CD4-positive, CD25-positive, alpha-beta regulatory T cell (primary cell): ENCODE results near the gene SPEF1. TPM values are rescaled to one million over a fixed set of nuclear protein-coding genes. Genes with fewer than 3 reads are reported as not detected.
A peak's percentile ranks its signal among the peaks of the same experiment; 100 is the strongest.
"Not testable (repeated sequence)": the region's sequence is repeated elsewhere in the genome, so short reads cannot be mapped to it uniquely, and the experiment has no call there.

Experiments
- ATAC-seq, 2 donors: fragments of 150-1000 bp; cut with Tn5 transposase; one replicate each; pipeline ENCODE4 v1.10.0; 2021; ENCODE audit warnings: low read depth in 2 of 2, moderate number of reproducible peaks in 2 of 2, moderate library complexity in 1 of 2
- DNase-seq, 3 donors: peaks; one replicate each; pipeline versions ENCODE4 v3.0.0 to v3.0.0-alpha.2; 2012 to 2022; ENCODE audit warnings: mixed read lengths in 1 of 3
- H3K27ac ChIP-seq: one replicate; pipeline ENCODE4 v1.7.0; 2013; ENCODE audit warnings: mild to moderate bottlenecking, low read length; ENCODE audit not compliant: insufficient read depth, poor library complexity, severe bottlenecking
- H3K27me3 ChIP-seq: one replicate; pipeline ENCODE4 v1.7.0; 2013; ENCODE audit warnings: low read length; ENCODE audit not compliant: control insufficient read depth, insufficient read depth
- H3K36me3 ChIP-seq: one replicate; pipeline ENCODE4 v1.7.0; 2013; ENCODE audit warnings: mild to moderate bottlenecking, low read length, moderate library complexity; ENCODE audit not compliant: control insufficient read depth, insufficient read depth
- H3K4me1 ChIP-seq: 2 replicates; pipeline ENCODE4 v1.7.0; 2013; ENCODE audit warnings: mild to moderate bottlenecking, low read length; ENCODE audit not compliant: insufficient read depth, control insufficient read depth, poor library complexity, severe bottlenecking
- H3K4me3 ChIP-seq: one replicate; pipeline ENCODE4 v1.7.0; 2013; ENCODE audit warnings: low read depth, mild to moderate bottlenecking, low read length, moderate library complexity
- H3K9me3 ChIP-seq, 2 experiments: 1 replicate in 1 of 2; 2 replicates in 1 of 2; pipeline ENCODE4 v1.7.0; 2013; ENCODE audit warnings: low read length in 2 of 2, mild to moderate bottlenecking in 1 of 2, moderate library complexity in 1 of 2; ENCODE audit not compliant: control insufficient read depth in 2 of 2
- H3K27ac Mint-ChIP-seq, 3 donors: one replicate each; pipeline ENCODE4 v1.8.0; 2020 to 2022; ENCODE audit warnings: mild to moderate bottlenecking in 3 of 3, mixed read lengths in 3 of 3, moderate library complexity in 2 of 3
- H3K27me3 Mint-ChIP-seq: one replicate; pipeline ENCODE4 v1.8.0; 2022; ENCODE audit warnings: mild to moderate bottlenecking, mixed read lengths
- H3K36me3 Mint-ChIP-seq: one replicate; pipeline ENCODE4 v1.8.0; 2020; ENCODE audit warnings: mixed read lengths
- H3K4me1 Mint-ChIP-seq, 4 donors: one replicate each; pipeline ENCODE4 v1.8.0; 2020 to 2022; ENCODE audit warnings: mixed read lengths in 4 of 4, mild to moderate bottlenecking in 1 of 4
- H3K4me3 Mint-ChIP-seq, 4 donors: one replicate each; pipeline ENCODE4 v1.8.0; 2020 to 2022; ENCODE audit warnings: mild to moderate bottlenecking in 4 of 4, mixed read lengths in 4 of 4, moderate library complexity in 3 of 4
- H3K9me3 Mint-ChIP-seq, 7 donors: one replicate each; pipeline ENCODE4 v1.8.0; 2020 to 2022; ENCODE audit warnings: mixed read lengths in 7 of 7, mild to moderate bottlenecking in 3 of 7, moderate library complexity in 2 of 7
- polyA plus RNA-seq, 4 donors: library from polyadenylated mRNA; unstranded; fragments of 300-500 nt; fragmentation: Illumina TruSeq; gene quantifications; one replicate each; pipeline ENCODE4 v1.2.3, GENCODE V29; 2021
- total RNA-seq: library from RNA; stranded (reverse); gene quantifications from one replicate; pipeline ENCODE4 v1.2.3, GENCODE V29; 2022

SPEF1 gene, protein sequence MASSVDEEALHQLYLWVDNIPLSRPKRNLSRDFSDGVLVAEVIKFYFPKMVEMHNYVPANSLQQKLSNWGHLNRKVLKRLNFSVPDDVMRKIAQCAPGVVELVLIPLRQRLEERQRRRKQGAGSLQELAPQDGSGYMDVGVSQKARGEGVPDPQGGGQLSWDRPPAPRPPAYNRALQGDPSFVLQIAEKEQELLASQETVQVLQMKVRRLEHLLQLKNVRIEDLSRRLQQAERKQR
- total RNA-seq (not detected), polyA plus RNA-seq (not detected)

DNA sequence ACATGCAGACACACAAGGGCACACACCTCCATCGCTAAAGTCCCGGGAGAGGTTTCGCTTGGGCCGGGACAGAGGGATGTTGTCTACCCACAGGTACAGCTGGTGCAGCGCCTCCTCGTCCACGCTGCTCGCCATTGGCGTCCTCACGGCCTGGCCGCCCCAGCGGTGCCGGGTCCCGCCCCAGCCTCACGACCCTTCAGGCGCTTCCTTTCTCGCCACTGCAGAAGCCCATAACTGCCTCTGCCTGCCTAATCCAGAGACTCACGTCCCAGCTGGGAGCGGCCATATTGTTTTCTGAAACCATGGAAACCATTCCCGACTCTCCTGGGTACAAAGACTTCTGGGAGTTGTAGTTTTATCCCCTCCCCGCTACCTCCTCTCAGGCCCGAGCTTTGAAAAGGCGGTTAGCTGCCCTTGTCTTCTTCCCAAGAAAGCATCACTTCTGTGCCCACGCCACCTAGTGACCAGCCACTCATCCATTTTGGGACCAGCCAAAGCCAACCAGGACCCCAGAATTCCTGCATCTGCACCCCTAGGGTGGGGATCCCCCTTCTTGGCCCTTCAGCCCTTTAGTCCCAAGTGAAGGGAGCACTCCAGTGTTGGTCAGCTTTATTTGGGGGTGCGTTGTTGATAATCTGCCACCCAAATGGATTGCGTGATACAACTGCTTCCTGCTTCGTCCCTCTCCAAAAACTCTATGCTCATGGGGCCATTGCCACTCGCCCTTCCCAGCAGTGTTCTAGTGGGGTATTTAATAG, at the start of gene SPEF1:
Gene SPEF1, minus strand, starts transcription at position 296 of the 758 bp plus-strand sequence. Its CDS starts 161 bp downstream, at position 135.
- Mint-ChIP-seq H3K27ac (peak within 1 kb of the TSS; percentile 21 to 75 (median 61)), H3K4me3 (peak within 1 kb of the TSS; percentile 5 to 82 (median 38)), H3K4me1 (peaks cover 6 to 64% (median 27%) of the 10 kb centered on the region in 4 donors), H3K36me3 (no peaks in the 10 kb centered on the region), H3K27me3 (peaks cover 10% of the 10 kb centered on the region), H3K9me3 (no peaks in the 10 kb centered on the region)
- peak in 2 of 3 donors; percentile 34 to 69 for DNase-seq
- Histone ChIP-seq H3K27me3 (no peaks in the 10 kb centered on the region), H3K9me3 (no peaks in the 10 kb centered on the region), H3K4me3 (peak within 1 kb of the TSS; percentile 38), H3K27ac (no peak within 1 kb of the TSS), H3K4me1 (peaks cover 44% of the 10 kb centered on the region), H3K36me3 (no peaks in the 10 kb centered on the region)
- peak; percentile 32 to 50 for ATAC-seq

DNA sequence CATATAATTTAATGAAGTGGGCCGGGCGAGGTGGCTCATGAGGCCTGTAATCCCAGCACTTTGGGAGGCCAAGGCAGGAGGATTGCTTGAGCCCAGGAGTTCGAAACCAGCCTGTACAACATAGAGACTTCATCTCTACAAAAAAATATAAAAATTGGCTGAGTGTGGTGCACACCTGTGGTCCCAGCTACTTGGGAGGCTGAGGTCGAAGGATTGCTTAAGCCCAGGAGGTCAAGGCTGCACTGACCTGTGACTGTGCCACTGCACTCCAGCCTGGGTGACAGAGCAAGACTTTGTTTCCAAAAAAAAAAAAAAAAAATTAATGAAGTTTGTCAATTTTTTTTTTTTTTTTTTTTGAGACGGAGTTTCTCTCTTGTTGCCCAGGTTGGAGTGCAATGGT, 48.6 kb upstream of the SPEF1 start:
- DNase-seq, H3K27ac ChIP-seq, H3K4me3 ChIP-seq, H3K9me3 ChIP-seq, ATAC-seq, H3K4me3 Mint-ChIP-seq, H3K4me1 ChIP-seq, H3K9me3 Mint-ChIP-seq, H3K27me3 Mint-ChIP-seq, H3K4me1 Mint-ChIP-seq, H3K27ac Mint-ChIP-seq, H3K36me3 Mint-ChIP-seq, H3K36me3 ChIP-seq, H3K27me3 ChIP-seq: not testable (repeated sequence)

DNA sequence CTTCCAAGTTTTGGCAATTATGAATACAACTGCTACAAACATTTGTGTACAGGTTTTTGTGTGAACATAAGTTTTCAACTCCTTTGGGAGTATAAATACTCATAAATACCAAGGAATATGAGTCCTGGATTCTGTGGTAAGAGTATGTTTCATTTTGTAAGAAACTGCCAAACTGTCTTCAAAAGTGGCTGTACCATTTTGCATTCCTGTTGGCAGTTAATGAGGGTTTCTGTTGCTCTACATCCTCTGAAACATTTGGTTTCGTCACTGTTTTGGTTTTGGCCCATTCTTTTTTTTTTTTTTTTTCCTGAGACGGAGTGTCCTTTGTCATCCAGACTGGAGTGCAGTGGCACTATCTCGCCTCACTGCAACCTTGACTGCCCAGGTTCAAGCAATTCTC, 47.5 kb upstream of the SPEF1 start:
- Mint-ChIP-seq H3K36me3 (peaks cover 7% of the 10 kb centered on the region), H3K4me1 (peaks cover 0 to 6% (median 4%) of the 10 kb centered on the region in 4 donors), H3K27me3 (peaks cover 4% of the 10 kb centered on the region), H3K4me3 (no peak overlapping the region), H3K27ac (no peak overlapping the region), H3K9me3 (no peaks in the 10 kb centered on the region)
- no peak overlapping the region for H3K4me3 ChIP-seq
- ATAC-seq (no peak), DNase-seq (no peak)
- no peaks in the 10 kb centered on the region for H3K4me1 ChIP-seq
- peaks cover 15% of the 10 kb centered on the region for H3K36me3 ChIP-seq
- no peaks in the 10 kb centered on the region for H3K27me3 ChIP-seq
- no peak overlapping the region for H3K27ac ChIP-seq
- no peaks in the 10 kb centered on the region for H3K9me3 ChIP-seq

DNA sequence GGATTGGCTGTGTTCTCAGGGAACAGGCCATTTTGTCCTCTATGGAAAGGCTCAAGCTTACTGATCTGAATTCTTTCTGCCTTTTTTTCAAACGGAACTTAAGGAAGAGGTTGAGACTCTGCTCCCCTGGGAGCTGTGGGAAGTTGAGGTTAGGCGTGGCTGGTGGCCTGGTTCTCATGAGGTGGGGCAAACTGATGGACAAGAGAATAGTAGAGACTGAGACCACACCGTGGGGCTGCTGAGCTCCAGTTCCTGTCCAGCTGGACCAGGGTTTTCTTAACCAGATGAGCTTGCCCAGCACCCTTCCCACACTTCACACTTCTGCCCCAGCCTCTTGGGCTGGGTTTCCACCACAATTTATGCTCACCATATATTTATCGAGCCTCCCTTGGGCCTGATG, 45.2 kb upstream of the SPEF1 start:
- Histone ChIP-seq H3K27ac (no peak overlapping the region), H3K4me3 (no peak overlapping the region), H3K36me3 (peaks cover 25% of the 10 kb centered on the region), H3K9me3 (no peaks in the 10 kb centered on the region), H3K27me3 (no peaks in the 10 kb centered on the region), H3K4me1 (peaks cover 3% of the 10 kb centered on the region)
- no peak for ATAC-seq
- Mint-ChIP-seq H3K36me3 (peaks cover 10% of the 10 kb centered on the region), H3K4me1 (peaks cover 6 to 17% (median 9%) of the 10 kb centered on the region in 4 donors), H3K27ac (no peak overlapping the region), H3K9me3 (no peaks in the 10 kb centered on the region), H3K4me3 (peak overlapping the region in 1 of 4 donors; percentile 49), H3K27me3 (peaks cover 4% of the 10 kb centered on the region)
- no peak for DNase-seq

DNA sequence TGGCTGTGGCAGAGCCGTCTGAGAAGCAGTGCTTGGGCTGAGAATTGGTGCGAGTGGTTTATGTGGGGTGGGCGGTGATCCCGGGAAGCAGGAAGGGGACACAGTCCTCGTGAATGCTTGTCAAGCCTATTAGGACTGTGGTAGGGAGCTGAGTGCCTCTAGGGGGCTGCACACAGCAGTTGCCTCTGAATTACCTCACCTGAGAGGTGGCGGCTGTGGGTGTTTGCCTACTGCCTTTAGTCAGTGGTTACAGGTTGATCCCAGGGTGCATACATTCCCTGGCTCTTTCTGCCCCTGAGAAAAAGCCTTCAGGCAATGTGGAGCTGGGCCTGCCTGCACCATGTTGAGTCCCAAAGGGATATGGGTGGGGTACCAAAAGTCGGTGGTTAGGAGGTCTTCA, 44.3 kb upstream of the SPEF1 start:
- Histone ChIP-seq H3K9me3 (no peaks in the 10 kb centered on the region), H3K4me3 (no peak overlapping the region), H3K27me3 (no peaks in the 10 kb centered on the region), H3K4me1 (peaks cover 12% of the 10 kb centered on the region), H3K36me3 (peaks cover 25% of the 10 kb centered on the region), H3K27ac (no peak overlapping the region)
- Mint-ChIP-seq H3K27ac (no peak overlapping the region), H3K9me3 (no peaks in the 10 kb centered on the region), H3K27me3 (peaks cover 4% of the 10 kb centered on the region), H3K4me3 (peak overlapping the region in 1 of 4 donors; percentile 49), H3K4me1 (peaks cover 11 to 25% (median 15%) of the 10 kb centered on the region in 4 donors), H3K36me3 (peaks cover 10% of the 10 kb centered on the region)
- no peak for ATAC-seq
- no peak for DNase-seq

DNA sequence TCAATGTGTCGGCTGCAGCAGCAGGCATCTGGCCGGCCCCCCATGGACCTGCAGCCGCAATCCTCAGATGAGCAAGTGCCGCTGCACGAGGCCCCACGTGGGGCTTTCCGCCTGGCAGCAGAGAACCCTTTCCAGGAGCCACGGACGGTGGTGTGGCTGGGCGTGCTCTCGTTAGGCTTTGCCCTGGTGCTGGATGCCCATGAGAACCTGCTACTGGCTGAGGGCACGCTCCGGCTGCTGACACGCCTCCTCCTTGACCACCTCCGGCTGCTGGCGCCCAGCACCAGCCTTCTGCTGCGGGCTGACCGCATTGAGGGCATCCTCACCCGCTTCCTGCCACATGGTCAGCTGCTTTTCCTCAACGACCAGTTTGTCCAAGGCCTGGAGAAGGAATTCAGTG, 42.6 kb upstream of the SPEF1 start:
- H3K4me3 Mint-ChIP-seq: peak overlapping the region in 1 of 4 donors; percentile 49
- peaks cover 10% of the 10 kb centered on the region for H3K36me3 Mint-ChIP-seq

DNA sequence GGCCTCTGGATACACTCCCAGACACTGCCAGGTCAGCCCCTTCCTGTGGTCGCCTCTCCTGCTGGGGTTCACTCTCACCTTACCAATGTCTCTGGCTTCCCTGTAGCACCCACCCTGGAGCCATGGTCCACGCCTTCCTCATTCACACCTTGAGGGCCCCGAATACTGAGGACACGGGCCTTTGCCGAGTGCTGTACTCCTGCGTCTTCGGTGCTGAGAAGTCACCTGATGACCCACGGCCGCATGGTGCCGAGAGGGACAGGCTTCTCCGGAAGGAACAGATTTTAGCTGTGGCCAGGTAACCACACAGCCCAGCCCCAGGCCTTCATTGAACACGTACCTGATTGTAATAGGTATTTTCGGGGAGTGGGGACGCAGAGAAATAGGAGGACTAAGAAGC, 40.7 kb upstream of the SPEF1 start:
- Histone ChIP-seq H3K36me3 (peaks cover 25% of the 10 kb centered on the region), H3K9me3 (no peaks in the 10 kb centered on the region), H3K27me3 (no peaks in the 10 kb centered on the region), H3K4me1 (peaks cover 38% of the 10 kb centered on the region), H3K4me3 (no peak overlapping the region), H3K27ac (peak overlapping the region; percentile 99)
- DNase-seq (no peak), ATAC-seq (no peak)
- H3K27me3 Mint-ChIP-seq: no peaks in the 10 kb centered on the region
- peak overlapping the region; percentile 86 to 98 (median 98) for H3K27ac Mint-ChIP-seq
- peak overlapping the region; percentile 21 to 96 (median 92) for H3K4me3 Mint-ChIP-seq
- H3K4me1 Mint-ChIP-seq: peaks cover 11 to 49% (median 28%) of the 10 kb centered on the region in 4 donors
- H3K36me3 Mint-ChIP-seq: peaks cover 10% of the 10 kb centered on the region
- no peaks in the 10 kb centered on the region for H3K9me3 Mint-ChIP-seq

More for the DNA sequence above, 42.6 kb upstream of the SPEF1 start:
- Mint-ChIP-seq H3K9me3 (no peaks in the 10 kb centered on the region), H3K4me1 (peaks cover 11 to 37% (median 22%) of the 10 kb centered on the region in 4 donors), H3K27me3 (peaks cover 4% of the 10 kb centered on the region), H3K27ac (no peak overlapping the region)
- H3K9me3 ChIP-seq: no peaks in the 10 kb centered on the region
- H3K36me3 ChIP-seq: peaks cover 25% of the 10 kb centered on the region
- peaks cover 23% of the 10 kb centered on the region for H3K4me1 ChIP-seq
- ATAC-seq: no peak
- H3K27ac ChIP-seq: no peak overlapping the region
- no peak overlapping the region for H3K4me3 ChIP-seq
- no peak for DNase-seq
- H3K27me3 ChIP-seq: no peaks in the 10 kb centered on the region
